HG02798 (cell line): ENCODE results near the gene MYMK.

Source experiments
- ATAC-seq: cut with Tn5 transposase; IDR thresholded peaks from one replicate; pipeline ENCODE4 v1.9.1; 2021; ENCODE audit warnings: mild to moderate bottlenecking; ENCODE audit not compliant: unreplicated experiment, poor library complexity

Gene MYMK

GRCh38 chr9:133489253-133490190 is 35.2 kb downstream of the MYMK start:
- ATAC-seq: no peak

- ATAC-seq: no peak
These were observed 36.0 kb downstream of the MYMK start for GRCh38 chr9:133488686-133489252.

GRCh38 chr9:133487331-133487725 is 37.4 kb downstream of the MYMK start:
- no peak for ATAC-seq

- no peak for ATAC-seq
These were observed 39.1 kb downstream of the MYMK start for GRCh38 chr9:133485531-133486260.

- no peak for ATAC-seq
These were observed 39.9 kb downstream of the MYMK start for GRCh38 chr9:133484671-133485437.

GRCh38 chr9:133483611-133484010 is 41.1 kb downstream of the MYMK start:
- no peak for ATAC-seq

- peak; percentile 93 for ATAC-seq
These were observed 45.7 kb downstream of the MYMK start, which contains the start of gene SLC2A6 for GRCh38 chr9:133478851-133479711. SLC2A6 (minus strand) TSS chr9:133479099; CDS start chr9:133479059, 40 bp downstream.

GRCh38 chr9:133477992-133478850 is 46.5 kb downstream of the MYMK start:
- peak; percentile 29 for ATAC-seq

GRCh38 chr9:133477461-133477860 is 47.3 kb downstream of the MYMK start:
- no peak for ATAC-seq

GRCh38 chr9:133476941-133477340 is 47.8 kb downstream of the MYMK start:
- ATAC-seq: no peak

- no peak for ATAC-seq
These were observed 48.5 kb downstream of the MYMK start for GRCh38 chr9:133476036-133476931.

- no peak for ATAC-seq
These were observed 49.3 kb downstream of the MYMK start for GRCh38 chr9:133475292-133476012.

GRCh38 chr9:133474853-133475252 is 49.9 kb downstream of the MYMK start:
- ATAC-seq: no peak

- ATAC-seq: no peak
These were observed 50.5 kb downstream of the MYMK start for GRCh38 chr9:133474215-133474614.

GRCh38 chr9:133473743-133474142 is 51.0 kb downstream of the MYMK start:
- ATAC-seq: no peak

GRCh38 chr9:133472753-133473378 is 51.9 kb downstream of the MYMK start:
- ATAC-seq: no peak
